ENCODE results near the gene SERPINB6. TPM values are rescaled to one million over a fixed set of nuclear protein-coding genes. Genes with fewer than 3 reads are reported as not detected.

Gene SERPINB6
- total and polyA plus RNA-seq, 2 of the 4 experiments (the other 2 are of a cell fraction): 37.1 to 91.1 TPM

GRCh38 chr6:2964793-2965505, 6.4 kb downstream of the SERPINB6 start:
- no peak overlapping the region for H4K5ac ChIP-seq (ENCODE audit: low read depth, low read length)
- in situ Hi-C loops (cut with MboI; ENCODE audit: low sequenced_read_pairs): no loop called here
- no peak overlapping the region for H3K4ac ChIP-seq (ENCODE audit: low read depth, low read length)
- no peak overlapping the region for H4K8ac ChIP-seq (ENCODE audit: low read depth in 2 of 2, low read length in 2 of 2)
- intact Hi-C loops (cut with micrococcal nuclease): no loop called here
- no peak for ATAC-seq (ENCODE audit: low read depth)
- no peak overlapping the region for H2AK5ac ChIP-seq (ENCODE audit: low read depth, low read length)
- H2BK120ac ChIP-seq (ENCODE audit: low read depth, low read length): no peak overlapping the region
- no peak overlapping the region for H3K4me3 ChIP-seq (ENCODE audit: insufficient read depth, low read depth, low read length)
- H3K79me1 ChIP-seq (ENCODE audit: low read depth in 1 of 2, low read length in 2 of 2): peaks cover 42 to 79% of the 10 kb centered on the region in 2 experiments
- H3K9me3 ChIP-seq (ENCODE audit: control insufficient read depth, insufficient read depth, low read length): no peaks in the 10 kb centered on the region
- H3K9me1 ChIP-seq (ENCODE audit: insufficient read depth, low read length): peaks cover 28% of the 10 kb centered on the region
- ChIA-PET POLR2A (ENCODE audit: unreplicated experiment) (no interaction called here), CTCF (interaction anchor here (1.9 kb wide), 1 partner anchor 12 kb away, joined by 8 read pairs; no protein-coding TSS in a partner anchor)
- H3K4me1 ChIP-seq (ENCODE audit: control insufficient read depth, insufficient read depth, low read length): peaks cover 14% of the 10 kb centered on the region
- 100% methylated on average over 1 of the region's 17 CpGs; no CpG with 5 or more reads in 1 of the 2 experiments for WGBS, 2 experiments (ENCODE audit: extremely low coverage in 2 of 2, insufficient read length in 1 of 2)
- H2AK9ac ChIP-seq (replicated peaks; ENCODE audit: low read depth, low read length, poor library complexity): no peak overlapping the region
- dilution Hi-C loops (cut with HindIII; ENCODE audit: low sequenced_read_pairs, unreplicated experiment): no loop called here
- H3K27me3 ChIP-seq (ENCODE audit: control insufficient read depth, insufficient read depth, low read length): no peaks in the 10 kb centered on the region
- no peak overlapping the region for H3K9ac ChIP-seq (ENCODE audit: low read depth, low read length)
- no peak overlapping the region for H2BK5ac ChIP-seq (ENCODE audit: low read depth, low read length, poor library complexity, severe bottlenecking)
- DNase-seq: no peak
- no peak overlapping the region for H3K27ac ChIP-seq (ENCODE audit: insufficient read depth, low read length)
- no peak overlapping the region for H2BK15ac ChIP-seq (ENCODE audit: low read depth, low read length)
- TF ChIP-seq SMC3 (IDR thresholded peaks at IDR 0.05; ENCODE audit: low read depth, low read length): no peak
- no peak for TF ChIP-seq CEBPB (IDR thresholded peaks at IDR 0.05; ENCODE audit: low read depth, low read length)
- TF ChIP-seq CTCF (conservative IDR thresholded peaks at IDR 0.05; ENCODE audit: low read depth, low read length): no peak
- TF ChIP-seq MAZ (IDR thresholded peaks at IDR 0.05; ENCODE audit: borderline replicate concordance, low read depth, low read length): no peak
- no peak for TF ChIP-seq NFE2L2 (IDR thresholded peaks at IDR 0.05; ENCODE audit: low read depth, low read length)
- TF ChIP-seq, protein P1, sequence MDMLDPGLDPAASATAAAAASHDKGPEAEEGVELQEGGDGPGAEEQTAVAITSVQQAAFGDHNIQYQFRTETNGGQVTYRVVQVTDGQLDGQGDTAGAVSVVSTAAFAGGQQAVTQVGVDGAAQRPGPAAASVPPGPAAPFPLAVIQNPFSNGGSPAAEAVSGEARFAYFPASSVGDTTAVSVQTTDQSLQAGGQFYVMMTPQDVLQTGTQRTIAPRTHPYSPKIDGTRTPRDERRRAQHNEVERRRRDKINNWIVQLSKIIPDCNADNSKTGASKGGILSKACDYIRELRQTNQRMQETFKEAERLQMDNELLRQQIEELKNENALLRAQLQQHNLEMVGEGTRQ (IDR thresholded peaks at IDR 0.05; ENCODE audit: low read depth, low read length): no peak
- TF ChIP-seq CHD1 (IDR thresholded peaks at IDR 0.05; ENCODE audit: low read depth, low read length): no peak
- no peak for TF ChIP-seq POLR2A (IDR thresholded peaks at IDR 0.05; ENCODE audit: low read depth, low read length)
- TF ChIP-seq, protein P2, sequence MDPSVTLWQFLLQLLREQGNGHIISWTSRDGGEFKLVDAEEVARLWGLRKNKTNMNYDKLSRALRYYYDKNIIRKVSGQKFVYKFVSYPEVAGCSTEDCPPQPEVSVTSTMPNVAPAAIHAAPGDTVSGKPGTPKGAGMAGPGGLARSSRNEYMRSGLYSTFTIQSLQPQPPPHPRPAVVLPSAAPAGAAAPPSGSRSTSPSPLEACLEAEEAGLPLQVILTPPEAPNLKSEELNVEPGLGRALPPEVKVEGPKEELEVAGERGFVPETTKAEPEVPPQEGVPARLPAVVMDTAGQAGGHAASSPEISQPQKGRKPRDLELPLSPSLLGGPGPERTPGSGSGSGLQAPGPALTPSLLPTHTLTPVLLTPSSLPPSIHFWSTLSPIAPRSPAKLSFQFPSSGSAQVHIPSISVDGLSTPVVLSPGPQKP (IDR thresholded peaks at IDR 0.05; ENCODE audit: borderline replicate concordance, low read depth, low read length): no peak
- no peak for TF ChIP-seq RFX5 (IDR thresholded peaks at IDR 0.05; ENCODE audit: low read depth, low read length)
- TF ChIP-seq RCOR1 (IDR thresholded peaks at IDR 0.05; ENCODE audit: insufficient replicate concordance, low read length): no peak
- no peak for TF ChIP-seq RAD21 (IDR thresholded peaks at IDR 0.05; ENCODE audit: low read length)
- no peak for TF ChIP-seq FOS (IDR thresholded peaks at IDR 0.05; ENCODE audit: low read depth, low read length)
- no peak for TF ChIP-seq BHLHE40 (IDR thresholded peaks at IDR 0.05; ENCODE audit: low read depth, low read length)
- no peak for TF ChIP-seq MAFK (IDR thresholded peaks at IDR 0.05; ENCODE audit: low read depth, low read length)
- no peak for TF ChIP-seq MXI1 (IDR thresholded peaks at IDR 0.05; ENCODE audit: borderline replicate concordance, low read depth, low read length)
- H4K91ac ChIP-seq (ENCODE audit: insufficient read depth, low read depth, low read length): no peak overlapping the region
- no peak overlapping the region for H3K23ac ChIP-seq (ENCODE audit: low read depth, low read length)
- no peak overlapping the region for H2BK20ac ChIP-seq (ENCODE audit: low read depth, low read length)
- H3K18ac ChIP-seq (ENCODE audit: low read depth, low read length): no peak overlapping the region
- no peak overlapping the region for H2AFZ ChIP-seq (replicated peaks; ENCODE audit: low read length, poor library complexity)
- H3K14ac ChIP-seq (replicated peaks; ENCODE audit: low read depth, low read length): no peak overlapping the region
- no TSS peak for BruUV-seq (replicated peaks)
- H3K36me3 ChIP-seq (ENCODE audit: control insufficient read depth, insufficient read depth, low read length): peaks cover 3% of the 10 kb centered on the region; the same call in 1 of the 2 replicates
- H3K56ac ChIP-seq (ENCODE audit: extremely low read depth, insufficient read depth, low read length): no peak overlapping the region
- H3K4me2 ChIP-seq (ENCODE audit: low read depth, low read length): no peak overlapping the region
- peaks cover 28% of the 10 kb centered on the region; the same call in 1 of the 2 replicates for H4K20me1 ChIP-seq (ENCODE audit: insufficient read depth, low read length)
